HCT116 (cell line): ENCODE results near the gene FGF16. TPM values are rescaled to one million over a fixed set of nuclear protein-coding genes. Genes with fewer than 3 reads are reported as not detected.

Experiments used
- ATAC-seq: fragments of 200-7000 bp; cut with Tn5 transposase; 2 replicates; pipeline ENCODE4 v1.9.1; 2020; ENCODE audit warnings: mild to moderate bottlenecking, moderate library complexity
- BruUV-seq: library from RNA; stranded (reverse); fragments of 400-500 nt; replicated peaks from 2 replicates; lab custom pipeline; 2021; lab: Mats Ljungman, UMichigan
- CTCF ChIA-PET: fragments of 300-600 bp; sonication (Branson Sonifier 250); formaldehyde crosslinking; loops from one replicate; lab custom pipeline; 2021; ENCODE audit warnings: antibody characterized with exemption; lab: Charles Lee
- POLR2A ChIA-PET: fragments of 300-600, 350-600 bp; sonication (Branson Sonifier 250); formaldehyde crosslinking; loops from one replicate; lab custom pipeline; 2021; ENCODE audit warnings: antibody characterized with exemption; lab: Charles Lee
- RAD21 ChIA-PET, 2 experiments: fragments of 300-600 bp; sonication (Branson Sonifier 250); formaldehyde crosslinking; loops; one replicate each; lab custom pipeline; 2023; ENCODE audit warnings: low total read pairs in 2 of 2; ENCODE audit not compliant: uncharacterized antibody in 2 of 2, unreplicated experiment in 2 of 2, low non-redundant PET in 1 of 2; lab: Charles Lee
- DNase-seq: peaks from one replicate; pipeline ENCODE4 v3.0.0-alpha.2; 2010; ENCODE audit warnings: low read depth, low spot score
- H2AFZ ChIP-seq: fragments of 200-600 bp; shearing (Covaris generic), sonication (generic); 2 replicates; pipeline ENCODE4 v1.6.1; 2017; ENCODE audit warnings: low read depth, mixed run types, mixed read lengths, antibody characterized with exemption, low read length; ENCODE audit not compliant: poor library complexity, severe bottlenecking
- H3K27ac ChIP-seq: 2 replicates; pipeline ENCODE4 v1.5.1; 2012; ENCODE audit warnings: low read depth, low read length
- H3K27me3 ChIP-seq: fragments of 200-600 bp; sonication (generic); 2 replicates; pipeline ENCODE4 v1.6.1; 2016; ENCODE audit warnings: mixed run types, low read length, mixed read lengths; ENCODE audit not compliant: insufficient read depth
- H3K36me3 ChIP-seq, 2 experiments: fragments of 200-500 bp in 1 of 2; fragments of 200-600 bp in 1 of 2; sonication (Bioruptor generic) in 1 of 2; sonication (generic) in 1 of 2; 2 replicates each; pipeline versions ENCODE4 v1.5.1 to v1.6.1; 2014 to 2016; ENCODE audit warnings: low read length in 2 of 2, inconsistent platforms in 1 of 2, mixed read lengths in 1 of 2, mixed run types in 1 of 2; ENCODE audit not compliant: insufficient read depth in 2 of 2, control insufficient read depth in 1 of 2
- H3K4me1 ChIP-seq, 2 experiments: fragments of 200-600 bp in 1 of 2; sonication (generic) in 1 of 2; 2 replicates each; pipeline versions ENCODE4 v1.5.1 to v1.6.1; 2012 to 2017; ENCODE audit warnings: low read length in 2 of 2, inconsistent platforms in 1 of 2, mild to moderate bottlenecking in 1 of 2, mixed read lengths in 1 of 2, mixed run types in 1 of 2, moderate library complexity in 1 of 2; ENCODE audit not compliant: insufficient read depth in 2 of 2, control insufficient read depth in 1 of 2
- H3K4me2 ChIP-seq: fragments of 200-600 bp; sonication (generic); 2 replicates; pipeline ENCODE4 v1.6.1; 2017; ENCODE audit warnings: mixed run types, low read length, mixed read lengths
- H3K4me3 ChIP-seq, 2 experiments: fragments of 200-600 bp in 1 of 2; sonication (generic) in 1 of 2; replicated peaks in 1 of 2; 2 replicates each; pipeline ENCODE4 v1.5.1; 2011 to 2016; ENCODE audit warnings: low read length in 2 of 2, control low read depth in 1 of 2, low read depth in 1 of 2, mild to moderate bottlenecking in 1 of 2, mixed read lengths in 1 of 2, mixed run types in 1 of 2
- H3K79me2 ChIP-seq: fragments of 200-600 bp; sonication (generic); 2 replicates; pipeline ENCODE4 v1.6.1; 2017; ENCODE audit warnings: mild to moderate bottlenecking, mixed run types, low read length, moderate library complexity, mixed read lengths; ENCODE audit not compliant: insufficient read depth
- H3K9ac ChIP-seq: fragments of 200-600 bp; sonication (generic); 2 replicates; pipeline ENCODE4 v1.6.1; 2016; ENCODE audit warnings: low read length, mixed read lengths
- H3K9me2 ChIP-seq: fragments of 200-600 bp; sonication (generic), shearing (Covaris generic); 2 replicates; pipeline ENCODE4 v1.6.1; 2017; ENCODE audit warnings: mixed run types, mild to moderate bottlenecking, moderate library complexity; ENCODE audit not compliant: insufficient read depth
- H3K9me3 ChIP-seq, 2 experiments: fragments of 200-500 bp in 1 of 2; fragments of 200-600 bp in 1 of 2; sonication (Bioruptor generic) in 1 of 2; sonication (generic) in 1 of 2; 2 replicates each; pipeline ENCODE4 v1.6.1; 2014 to 2017; ENCODE audit warnings: low read length in 2 of 2, mixed read lengths in 2 of 2, inconsistent platforms in 1 of 2, low read depth in 1 of 2, mild to moderate bottlenecking in 1 of 2, mixed run types in 1 of 2, moderate library complexity in 1 of 2; ENCODE audit not compliant: control insufficient read depth in 1 of 2, insufficient read depth in 1 of 2
- H4K20me1 ChIP-seq: fragments of 200-600 bp; sonication (generic), shearing (Covaris generic); 2 replicates; pipeline ENCODE4 v1.6.1; 2017; ENCODE audit warnings: mixed run types, mild to moderate bottlenecking, moderate library complexity; ENCODE audit not compliant: insufficient read depth
- CBX3 ChIP-seq: IDR thresholded peaks from 2 replicates; pipeline ENCODE4 v1.6.1; 2012; ENCODE audit warnings: low read depth
- EGR1 ChIP-seq: IDR thresholded peaks from 2 replicates; pipeline ENCODE4 v1.6.1; 2012; ENCODE audit warnings: low read depth
- ELF1 ChIP-seq: IDR thresholded peaks from 2 replicates; pipeline ENCODE4 v1.6.1; 2012; ENCODE audit warnings: low read depth, borderline replicate concordance
- FOSL1 ChIP-seq: IDR thresholded peaks from 2 replicates; pipeline ENCODE4 v1.6.1; 2012; ENCODE audit warnings: low read depth
- JUND ChIP-seq: IDR thresholded peaks from 2 replicates; pipeline ENCODE4 v1.6.1; 2012
- POLR2A ChIP-seq: IDR thresholded peaks from 2 replicates; pipeline ENCODE4 v1.7.0; 2011; ENCODE audit warnings: borderline replicate concordance; ENCODE audit not compliant: insufficient read depth, insufficient read length; ENCODE audit errors: extremely low read depth
- POLR2AphosphoS5 ChIP-seq: IDR thresholded peaks from 2 replicates; pipeline ENCODE4 v1.6.1; 2011; ENCODE audit warnings: mild to moderate bottlenecking, low read depth, low read length, moderate library complexity
- RAD21 ChIP-seq: IDR thresholded peaks from 2 replicates; pipeline ENCODE4 v1.6.1; 2012; ENCODE audit warnings: low read depth, mild to moderate bottlenecking
- SIN3A ChIP-seq: IDR thresholded peaks from 2 replicates; pipeline ENCODE4 v1.6.1; 2012; ENCODE audit warnings: low read depth
- SP1 ChIP-seq: IDR thresholded peaks from 2 replicates; pipeline ENCODE4 v1.6.1; 2012; ENCODE audit warnings: low read depth
- SRF ChIP-seq: IDR thresholded peaks from 2 replicates; pipeline ENCODE4 v1.6.1; 2012; ENCODE audit warnings: low read depth
- YY1 ChIP-seq: IDR thresholded peaks from 2 replicates; pipeline ENCODE4 v1.6.1; 2011; ENCODE audit warnings: low read length, low read depth, moderate library complexity, mild to moderate bottlenecking; ENCODE audit not compliant: insufficient replicate concordance; ENCODE audit errors: extremely low read depth
- ZFX ChIP-seq: fragments of 450-650 bp; IDR thresholded peaks from 2 replicates; pipeline ENCODE4 v1.6.1; 2017
- ZNF274 ChIP-seq: fragments of 200-500 bp; sonication (Bioruptor generic); IDR thresholded peaks from 2 replicates; pipeline ENCODE4 v1.6.1; 2014; ENCODE audit warnings: mild to moderate bottlenecking, low read depth, low read length, inconsistent platforms
- intact Hi-C: fragments of 100-400 bp; cut with micrococcal nuclease; formaldehyde crosslinking; loops from 2 replicates; pipeline ENCODE4 v1.10.0; 2022
- total RNA-seq: library from RNA; stranded (reverse); gene quantifications from one replicate; pipeline ENCODE4 v1.2.1, GENCODE V29; 2021; ENCODE audit not compliant: unreplicated experiment
- TF ChIP-seq, protein P1 (sequence below): IDR thresholded peaks from 2 replicates; pipeline ENCODE4 v1.6.1; 2012; ENCODE audit warnings: low read depth
- TF ChIP-seq, protein P2 (sequence below): IDR thresholded peaks from 2 replicates; pipeline ENCODE4 v1.6.1; 2012
- TF ChIP-seq, protein P3 (sequence below), 3 experiments: fragments of 200-600 bp in 1 of 3; sonication (generic) in 1 of 3; IDR thresholded peaks in 2 of 3; conservative IDR thresholded peaks in 1 of 3; 2 replicates each; pipeline ENCODE4 v1.5.1; 2012 to 2017; ENCODE audit warnings: low read depth in 2 of 3, low read length in 2 of 3, antibody characterized with exemption in 1 of 3, borderline replicate concordance in 1 of 3, control low read depth in 1 of 3, mild to moderate bottlenecking in 1 of 3, mixed read lengths in 1 of 3, mixed run types in 1 of 3, moderate library complexity in 1 of 3; ENCODE audit not compliant: insufficient read depth in 1 of 3

The FGF16 gene
- total RNA-seq, 1 experiment from 2014 or later: not detected

DNA sequence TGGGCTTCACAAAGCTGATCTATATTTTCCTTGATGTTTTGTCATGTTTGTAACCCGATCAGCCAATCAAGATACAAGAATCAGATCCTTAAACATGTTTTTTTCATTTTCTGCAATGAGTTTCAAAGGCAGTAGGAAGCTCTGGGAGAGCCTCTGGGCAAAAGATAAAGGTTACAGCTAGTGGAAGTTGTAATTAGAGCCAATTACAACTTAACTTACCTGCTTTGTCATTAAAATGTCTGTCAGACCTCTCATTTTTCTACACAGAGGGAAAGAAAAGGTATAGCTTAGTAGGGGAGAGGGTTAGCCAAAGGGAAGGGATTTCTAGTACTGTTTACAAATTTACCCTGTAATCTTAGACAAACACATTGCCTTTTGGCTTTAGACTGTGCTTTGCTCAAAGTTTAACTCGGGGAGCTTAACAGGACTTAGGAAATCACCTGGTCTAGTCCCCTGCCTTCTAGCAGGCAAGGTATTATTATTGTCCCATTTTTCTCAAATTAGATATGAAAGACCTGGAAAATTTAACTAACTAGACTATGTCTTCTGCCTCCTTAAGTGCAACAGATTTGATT, 55.8 kb downstream of the FGF16 start:
- H3K79me2 ChIP-seq: no peaks in the 10 kb centered on the region
- no peak overlapping the region for H3K27ac ChIP-seq
- ChIA-PET POLR2A (no interaction called here), CTCF (no interaction called here), RAD21 (no interaction called here)
- no peak overlapping the region for H3K4me3 ChIP-seq
- H2AFZ ChIP-seq: no peak overlapping the region
- no peaks in the 10 kb centered on the region for H4K20me1 ChIP-seq
- H3K4me1 ChIP-seq: no peaks in the 10 kb centered on the region
- peaks cover 0 to 3% of the 10 kb centered on the region in 2 experiments; a peak in 1 of 4 replicates for H3K36me3 ChIP-seq
- H3K4me2 ChIP-seq: no peak overlapping the region
- no peak for ATAC-seq
- TSS peak; percentile 22 for BruUV-seq
- no peaks in the 10 kb centered on the region for H3K9me3 ChIP-seq
- intact Hi-C loops: no loop called here
- DNase-seq: no peak
- no peak overlapping the region for H3K9ac ChIP-seq
- no peaks in the 10 kb centered on the region for H3K9me2 ChIP-seq
- H3K27me3 ChIP-seq: 0 out of 2 replicates have a peak, but pooled peaks cover 6% of the 10 kb centered on the region
- TF ChIP-seq RAD21 (no peak), SIN3A (no peak), EGR1 (no peak), JUND (no peak), SRF (no peak), CBX3 (no peak), ELF1 (no peak), YY1 (no peak), ZFX (no peak), SP1 (no peak), POLR2A (no peak), FOSL1 (no peak), POLR2AphosphoS5 (no peak), ZNF274 (no peak)
- TF ChIP-seq, protein P1, sequence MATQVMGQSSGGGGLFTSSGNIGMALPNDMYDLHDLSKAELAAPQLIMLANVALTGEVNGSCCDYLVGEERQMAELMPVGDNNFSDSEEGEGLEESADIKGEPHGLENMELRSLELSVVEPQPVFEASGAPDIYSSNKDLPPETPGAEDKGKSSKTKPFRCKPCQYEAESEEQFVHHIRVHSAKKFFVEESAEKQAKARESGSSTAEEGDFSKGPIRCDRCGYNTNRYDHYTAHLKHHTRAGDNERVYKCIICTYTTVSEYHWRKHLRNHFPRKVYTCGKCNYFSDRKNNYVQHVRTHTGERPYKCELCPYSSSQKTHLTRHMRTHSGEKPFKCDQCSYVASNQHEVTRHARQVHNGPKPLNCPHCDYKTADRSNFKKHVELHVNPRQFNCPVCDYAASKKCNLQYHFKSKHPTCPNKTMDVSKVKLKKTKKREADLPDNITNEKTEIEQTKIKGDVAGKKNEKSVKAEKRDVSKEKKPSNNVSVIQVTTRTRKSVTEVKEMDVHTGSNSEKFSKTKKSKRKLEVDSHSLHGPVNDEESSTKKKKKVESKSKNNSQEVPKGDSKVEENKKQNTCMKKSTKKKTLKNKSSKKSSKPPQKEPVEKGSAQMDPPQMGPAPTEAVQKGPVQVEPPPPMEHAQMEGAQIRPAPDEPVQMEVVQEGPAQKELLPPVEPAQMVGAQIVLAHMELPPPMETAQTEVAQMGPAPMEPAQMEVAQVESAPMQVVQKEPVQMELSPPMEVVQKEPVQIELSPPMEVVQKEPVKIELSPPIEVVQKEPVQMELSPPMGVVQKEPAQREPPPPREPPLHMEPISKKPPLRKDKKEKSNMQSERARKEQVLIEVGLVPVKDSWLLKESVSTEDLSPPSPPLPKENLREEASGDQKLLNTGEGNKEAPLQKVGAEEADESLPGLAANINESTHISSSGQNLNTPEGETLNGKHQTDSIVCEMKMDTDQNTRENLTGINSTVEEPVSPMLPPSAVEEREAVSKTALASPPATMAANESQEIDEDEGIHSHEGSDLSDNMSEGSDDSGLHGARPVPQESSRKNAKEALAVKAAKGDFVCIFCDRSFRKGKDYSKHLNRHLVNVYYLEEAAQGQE: no peak
- TF ChIP-seq, protein P2, sequence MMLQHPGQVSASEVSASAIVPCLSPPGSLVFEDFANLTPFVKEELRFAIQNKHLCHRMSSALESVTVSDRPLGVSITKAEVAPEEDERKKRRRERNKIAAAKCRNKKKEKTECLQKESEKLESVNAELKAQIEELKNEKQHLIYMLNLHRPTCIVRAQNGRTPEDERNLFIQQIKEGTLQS: no peak
- TF ChIP-seq, protein P3, sequence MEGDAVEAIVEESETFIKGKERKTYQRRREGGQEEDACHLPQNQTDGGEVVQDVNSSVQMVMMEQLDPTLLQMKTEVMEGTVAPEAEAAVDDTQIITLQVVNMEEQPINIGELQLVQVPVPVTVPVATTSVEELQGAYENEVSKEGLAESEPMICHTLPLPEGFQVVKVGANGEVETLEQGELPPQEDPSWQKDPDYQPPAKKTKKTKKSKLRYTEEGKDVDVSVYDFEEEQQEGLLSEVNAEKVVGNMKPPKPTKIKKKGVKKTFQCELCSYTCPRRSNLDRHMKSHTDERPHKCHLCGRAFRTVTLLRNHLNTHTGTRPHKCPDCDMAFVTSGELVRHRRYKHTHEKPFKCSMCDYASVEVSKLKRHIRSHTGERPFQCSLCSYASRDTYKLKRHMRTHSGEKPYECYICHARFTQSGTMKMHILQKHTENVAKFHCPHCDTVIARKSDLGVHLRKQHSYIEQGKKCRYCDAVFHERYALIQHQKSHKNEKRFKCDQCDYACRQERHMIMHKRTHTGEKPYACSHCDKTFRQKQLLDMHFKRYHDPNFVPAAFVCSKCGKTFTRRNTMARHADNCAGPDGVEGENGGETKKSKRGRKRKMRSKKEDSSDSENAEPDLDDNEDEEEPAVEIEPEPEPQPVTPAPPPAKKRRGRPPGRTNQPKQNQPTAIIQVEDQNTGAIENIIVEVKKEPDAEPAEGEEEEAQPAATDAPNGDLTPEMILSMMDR (IDR thresholded peaks at IDR 0.05 in 2 of 3, conservative IDR thresholded peaks at IDR 0.05 in 1 of 3; ENCODE audit: borderline replicate concordance in 1 of 3, insufficient read depth in 1 of 3, low read depth in 2 of 3, low read length in 2 of 3): no peak
